Measurements from ENCODE around the gene PPP1R9B. TPM values are rescaled to one million over a fixed set of nuclear protein-coding genes. Genes with fewer than 3 reads are reported as not detected.

Gene PPP1R9B
- total RNA-seq, 1 donor from 2014 or later = 58.6 TPM

GRCh38 chr17:50144845-50145531 is 5.5 kb downstream of the PPP1R9B start:
- Mint-ChIP-seq H3K27me3 (ENCODE audit: low read depth) (no peaks in the 10 kb centered on the region), H3K9me3 (no peaks in the 10 kb centered on the region), H3K36me3 (peaks cover 36% of the 10 kb centered on the region), H3K27ac (no peak overlapping the region), H3K4me1 (peaks cover 26% of the 10 kb centered on the region), H3K4me3 (no peak overlapping the region)
- TF ChIP-seq CTCF (IDR thresholded peaks at IDR 0.05; ENCODE audit: unreplicated experiment) = no peak
- no peak for DNase-seq (ENCODE audit: low spot score in 2 of 2, unreplicated experiment in 2 of 2)

GRCh38 chr17:50144355-50144754 is 6.1 kb downstream of the PPP1R9B start:
- Mint-ChIP-seq H3K9me3 (no peaks in the 10 kb centered on the region), H3K4me1 (peaks cover 26% of the 10 kb centered on the region), H3K4me3 (no peak overlapping the region), H3K36me3 (peaks cover 41% of the 10 kb centered on the region), H3K27ac (no peak overlapping the region), H3K27me3 (ENCODE audit: low read depth) (no peaks in the 10 kb centered on the region)
- TF ChIP-seq CTCF (IDR thresholded peaks at IDR 0.05; ENCODE audit: unreplicated experiment) = no peak
- no peak for DNase-seq (ENCODE audit: low spot score in 2 of 2, unreplicated experiment in 2 of 2)

- H3K9me3 Mint-ChIP-seq = no peaks in the 10 kb centered on the region
- peaks cover 24% of the 10 kb centered on the region for H3K4me1 Mint-ChIP-seq
- H3K27me3 Mint-ChIP-seq (ENCODE audit: low read depth) = no peaks in the 10 kb centered on the region
- H3K27ac Mint-ChIP-seq = no peak overlapping the region
- no peak for DNase-seq (ENCODE audit: low spot score in 2 of 2, unreplicated experiment in 2 of 2)
- H3K36me3 Mint-ChIP-seq = peaks cover 48% of the 10 kb centered on the region
- H3K4me3 Mint-ChIP-seq = no peak overlapping the region
- no peak for TF ChIP-seq CTCF (IDR thresholded peaks at IDR 0.05; ENCODE audit: unreplicated experiment)
Observed at GRCh38 chr17:50143461-50144176, 6.9 kb downstream of the PPP1R9B start.

- peaks cover 64% of the 10 kb centered on the region for H3K36me3 Mint-ChIP-seq
- no peak overlapping the region for H3K27ac Mint-ChIP-seq
- no peaks in the 10 kb centered on the region for H3K9me3 Mint-ChIP-seq
- no peak for TF ChIP-seq CTCF (IDR thresholded peaks at IDR 0.05; ENCODE audit: unreplicated experiment)
- no peaks in the 10 kb centered on the region for H3K27me3 Mint-ChIP-seq (ENCODE audit: low read depth)
- no peak for DNase-seq (ENCODE audit: low spot score in 2 of 2, unreplicated experiment in 2 of 2)
- no peak overlapping the region for H3K4me3 Mint-ChIP-seq
- peaks cover 6% of the 10 kb centered on the region for H3K4me1 Mint-ChIP-seq
Observed at GRCh38 chr17:50141745-50142110, 8.7 kb downstream of the PPP1R9B start.

- H3K36me3 Mint-ChIP-seq = peaks cover 69% of the 10 kb centered on the region
- no peak overlapping the region for H3K4me3 Mint-ChIP-seq
- no peaks in the 10 kb centered on the region for H3K9me3 Mint-ChIP-seq
- TF ChIP-seq CTCF (IDR thresholded peaks at IDR 0.05; ENCODE audit: unreplicated experiment) = no peak
- no peak overlapping the region for H3K27ac Mint-ChIP-seq
- peaks cover 3% of the 10 kb centered on the region for H3K4me1 Mint-ChIP-seq
- no peaks in the 10 kb centered on the region for H3K27me3 Mint-ChIP-seq (ENCODE audit: low read depth)
- DNase-seq (ENCODE audit: low spot score in 2 of 2, unreplicated experiment in 2 of 2) = no peak
Observed at GRCh38 chr17:50141026-50141744, 9.3 kb downstream of the PPP1R9B start.
